OCI-M1 (cell line): ENCODE data around the gene NCF1.
A peak's percentile ranks its signal among the peaks of the same experiment; 100 is the strongest.
"Not testable (repeated sequence)": the region's sequence is repeated elsewhere in the genome, so short reads cannot be mapped to it uniquely, and the experiment has no call there.

Experiments
- DNase-seq: peaks from one replicate; lab custom pipeline; 2025; lab: John Stamatoyannopoulos, UW

Gene NCF1

GRCh38 chr7:74788369-74789150 lies 14.7 kb downstream of the NCF1 start:
- peak; percentile 98 for DNase-seq

DNA sequence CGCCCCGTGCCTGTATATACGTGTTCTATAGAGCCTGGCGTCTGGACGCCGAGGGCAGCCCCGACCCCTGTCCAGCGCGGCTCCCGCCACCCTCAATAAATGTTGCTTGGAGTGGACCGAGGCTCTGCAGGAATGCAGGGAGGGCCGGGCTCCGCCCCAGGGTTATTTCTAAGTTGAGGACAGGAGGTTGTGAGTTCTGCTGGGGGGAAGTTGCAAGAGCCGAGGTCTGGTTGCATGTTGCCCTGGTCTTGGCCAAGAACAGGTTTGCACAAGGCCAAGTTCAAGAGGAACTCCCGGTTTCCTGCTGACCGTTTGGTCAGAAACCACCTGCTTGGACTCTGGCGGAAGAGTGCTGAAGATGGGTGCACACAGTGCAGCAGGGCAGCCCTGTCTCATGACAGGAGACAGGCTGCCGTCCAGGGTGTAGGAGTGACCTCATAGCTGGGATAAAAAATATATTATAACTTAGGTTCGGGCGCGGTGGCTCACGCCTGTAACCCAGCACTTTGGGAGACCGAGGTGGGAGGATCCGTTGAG lies 15.5 kb downstream of the NCF1 start:
- DNase-seq = not testable (repeated sequence)

GRCh38 chr7:74797848-74798622 lies 24.2 kb downstream of the NCF1 start:
- DNase-seq = not testable (repeated sequence)

- DNase-seq = not testable (repeated sequence)
Measured at GRCh38 chr7:74798644-74799043, 24.8 kb downstream of the NCF1 start.

GRCh38 chr7:74815882-74816281 lies 42.1 kb downstream of the NCF1 start:
- DNase-seq = not testable (repeated sequence)

- not testable (repeated sequence) for DNase-seq
Measured at GRCh38 chr7:74820146-74820805, 46.5 kb downstream of the NCF1 start.

DNA sequence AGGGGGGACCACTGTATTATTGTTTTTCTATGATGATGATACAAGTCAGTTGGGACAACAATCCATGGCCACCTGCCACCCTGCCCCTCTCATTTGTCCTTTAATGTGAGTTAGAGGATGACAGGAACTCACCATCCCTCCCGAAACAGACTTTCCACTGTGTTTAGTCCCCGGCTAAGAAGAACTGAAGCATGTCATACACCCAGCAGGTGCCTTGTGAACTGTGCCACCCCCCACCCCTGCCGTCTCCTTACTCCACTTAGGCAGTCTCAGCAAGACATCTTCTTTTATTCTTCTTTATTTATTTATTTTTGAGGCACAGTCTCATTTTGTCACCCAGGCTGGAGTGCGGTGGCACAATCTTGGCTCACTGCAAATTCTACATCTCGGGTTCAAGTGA lies 47.4 kb downstream of the NCF1 start:
- DNase-seq = not testable (repeated sequence)

- DNase-seq = not testable (repeated sequence)
Measured at GRCh38 chr7:74829959-74830358, 56.1 kb downstream of the NCF1 start.

DNA sequence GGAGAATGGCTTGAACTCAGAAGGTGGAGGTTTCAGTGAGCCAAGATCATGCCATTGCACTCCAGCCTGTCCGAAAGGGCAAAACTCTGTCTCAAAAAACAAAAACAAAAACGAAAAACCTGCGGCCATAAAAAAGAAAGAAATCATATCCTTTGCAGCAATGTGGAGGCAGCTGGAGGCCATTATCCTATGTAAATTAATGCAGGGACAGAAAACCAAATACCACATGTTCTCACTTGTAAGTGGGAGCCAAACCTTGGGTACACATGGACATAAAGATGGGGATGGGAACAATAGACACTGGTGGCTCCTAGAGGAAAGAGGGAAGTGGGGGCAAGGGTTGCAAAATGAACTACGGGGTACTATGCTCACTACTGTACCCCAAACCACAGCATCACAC lies 56.6 kb downstream of the NCF1 start:
- not testable (repeated sequence) for DNase-seq
